Measurements from ENCODE around the gene IER3. TPM values are rescaled to one million over a fixed set of nuclear protein-coding genes. Genes with fewer than 3 reads are reported as not detected.
"Not testable (repeated sequence)": the region's sequence is repeated elsewhere in the genome, so short reads cannot be mapped to it uniquely, and the experiment has no call there.

IER3 gene
- total and polyA plus RNA-seq, 8 donors: 16.5 to 187 (median 113) TPM

GRCh38 chr6:30759575-30760239 lies 15.4 kb upstream of the IER3 start:
- Histone ChIP-seq H3K4me3 (no peak overlapping the region), H3K4me1 (peaks cover 13 to 32% (median 21%) of the 10 kb centered on the region in 4 donors), H3K9me3 (no peaks in the 10 kb centered on the region), H3K27me3 (no peaks in the 10 kb centered on the region), H3K36me3 (no peaks in the 10 kb centered on the region), H3K27ac (peak overlapping the region in 3 of 5 donors; percentile 44 to 53 (median 51))
- intact Hi-C loops (cut with DNase I; ENCODE audit: low total_unique reads): no loop called here
- peak in 1 of 2 donors; percentile 48 for DNase-seq
- TF ChIP-seq POLR2AphosphoS5 (IDR thresholded peaks at IDR 0.05) (peak in 1 of 3 donors; percentile 37), POLR2A (IDR thresholded peaks at IDR 0.05) (no peak), EP300 (IDR thresholded peaks at IDR 0.05) (no peak)
- TF ChIP-seq, protein P1, sequence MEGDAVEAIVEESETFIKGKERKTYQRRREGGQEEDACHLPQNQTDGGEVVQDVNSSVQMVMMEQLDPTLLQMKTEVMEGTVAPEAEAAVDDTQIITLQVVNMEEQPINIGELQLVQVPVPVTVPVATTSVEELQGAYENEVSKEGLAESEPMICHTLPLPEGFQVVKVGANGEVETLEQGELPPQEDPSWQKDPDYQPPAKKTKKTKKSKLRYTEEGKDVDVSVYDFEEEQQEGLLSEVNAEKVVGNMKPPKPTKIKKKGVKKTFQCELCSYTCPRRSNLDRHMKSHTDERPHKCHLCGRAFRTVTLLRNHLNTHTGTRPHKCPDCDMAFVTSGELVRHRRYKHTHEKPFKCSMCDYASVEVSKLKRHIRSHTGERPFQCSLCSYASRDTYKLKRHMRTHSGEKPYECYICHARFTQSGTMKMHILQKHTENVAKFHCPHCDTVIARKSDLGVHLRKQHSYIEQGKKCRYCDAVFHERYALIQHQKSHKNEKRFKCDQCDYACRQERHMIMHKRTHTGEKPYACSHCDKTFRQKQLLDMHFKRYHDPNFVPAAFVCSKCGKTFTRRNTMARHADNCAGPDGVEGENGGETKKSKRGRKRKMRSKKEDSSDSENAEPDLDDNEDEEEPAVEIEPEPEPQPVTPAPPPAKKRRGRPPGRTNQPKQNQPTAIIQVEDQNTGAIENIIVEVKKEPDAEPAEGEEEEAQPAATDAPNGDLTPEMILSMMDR (IDR thresholded peaks at IDR 0.05): no peak
- WGBS, 5 donors: 81 to 97% (median 92%) methylated on average over 10 of the region's 10 CpGs

DNA sequence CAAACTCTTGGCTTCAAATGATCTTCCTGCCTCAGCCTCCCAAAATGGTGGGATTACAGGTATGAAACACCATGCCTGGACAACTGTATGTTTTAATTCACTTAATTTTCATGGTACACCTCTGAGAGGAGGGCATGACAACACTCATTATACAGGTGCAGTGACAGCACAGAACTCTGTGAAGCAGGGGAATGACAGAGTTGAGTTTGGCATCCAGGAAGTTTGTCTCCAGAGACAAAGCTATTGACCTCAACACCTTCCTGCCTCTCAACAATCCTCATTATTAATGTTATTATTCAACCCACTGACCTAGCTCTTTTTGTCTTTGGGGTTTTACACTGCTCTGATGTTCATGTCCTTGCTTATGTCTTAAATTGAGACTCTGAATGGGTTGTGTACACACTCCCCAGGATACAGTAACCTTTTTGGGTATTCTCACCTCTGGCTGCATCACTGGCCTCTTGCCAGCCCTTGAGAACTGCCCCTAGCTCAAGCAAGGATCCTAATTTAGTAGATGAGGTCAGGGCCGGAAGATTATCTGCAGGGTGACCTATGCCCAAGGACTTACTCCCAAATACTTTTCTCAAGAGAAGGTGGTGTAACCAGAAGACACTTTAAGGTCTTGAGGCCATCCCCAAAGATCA lies 13.0 kb upstream of the IER3 start:
- H3K27me3 ChIP-seq: no peaks in the 10 kb centered on the region
- intact Hi-C loops (cut with DNase I; ENCODE audit: low total_unique reads): no loop called here
- TF ChIP-seq POLR2AphosphoS5 (IDR thresholded peaks at IDR 0.05): no peak
- TF ChIP-seq, protein P1 (IDR thresholded peaks at IDR 0.05): no peak
- TF ChIP-seq EP300 (IDR thresholded peaks at IDR 0.05): no peak
- no peak for TF ChIP-seq POLR2A (IDR thresholded peaks at IDR 0.05)
- peaks cover 0 to 29% (median 15%) of the 10 kb centered on the region in 4 donors for H3K4me1 ChIP-seq
- H3K9me3 ChIP-seq: no peaks in the 10 kb centered on the region
- no peak overlapping the region for H3K4me3 ChIP-seq
- no peaks in the 10 kb centered on the region for H3K36me3 ChIP-seq
- DNase-seq: no peak
- no peak overlapping the region for H3K27ac ChIP-seq
- 73 to 88% (median 80%) methylated on average over 1 of the region's 1 CpG for WGBS, 5 donors

GRCh38 chr6:30756405-30757003 lies 12.2 kb upstream of the IER3 start:
- H3K4me3 ChIP-seq; H3K27ac ChIP-seq; H3K27me3 ChIP-seq; H3K36me3 ChIP-seq; H3K9me3 ChIP-seq; intact Hi-C loops (cut with DNase I; ENCODE audit: low total_unique reads); DNase-seq: not testable (repeated sequence)
- peaks cover 3 to 37% (median 24%) of the 10 kb centered on the region in 4 donors for H3K4me1 ChIP-seq
- 94 to 95% (median 95%) methylated on average over 7 of the region's 7 CpGs for WGBS, 5 donors

GRCh38 chr6:30754631-30755030 lies 10.3 kb upstream of the IER3 start:
- DNase-seq: no peak
- TF ChIP-seq POLR2A (IDR thresholded peaks at IDR 0.05) (no peak), EP300 (IDR thresholded peaks at IDR 0.05) (no peak), POLR2AphosphoS5 (IDR thresholded peaks at IDR 0.05) (no peak)
- TF ChIP-seq, protein P1 (IDR thresholded peaks at IDR 0.05): no peak
- WGBS, 5 donors: 85 to 96% (median 94%) methylated on average over 3 of the region's 3 CpGs
- intact Hi-C loops (cut with DNase I; ENCODE audit: low total_unique reads): no loop called here
- Histone ChIP-seq H3K4me1 (peaks cover 13 to 45% (median 34%) of the 10 kb centered on the region in 4 donors), H3K27me3 (no peaks in the 10 kb centered on the region), H3K4me3 (no peak overlapping the region), H3K27ac (peak overlapping the region in 2 of 5 donors; percentile 3 to 96), H3K9me3 (no peaks in the 10 kb centered on the region), H3K36me3 (no peaks in the 10 kb centered on the region)

All from stomach (tissue), 9 donors.